GM21515 (cell line): ENCODE measurements around the gene SLC51B.
"Not testable (repeated sequence)": the region's sequence is repeated elsewhere in the genome, so short reads cannot be mapped to it uniquely, and the experiment has no call there.

Experiments used
- ATAC-seq: cut with Tn5 transposase; IDR thresholded peaks from one replicate; pipeline ENCODE4 v1.9.1; 2021; ENCODE audit not compliant: unreplicated experiment

Gene SLC51B

DNA sequence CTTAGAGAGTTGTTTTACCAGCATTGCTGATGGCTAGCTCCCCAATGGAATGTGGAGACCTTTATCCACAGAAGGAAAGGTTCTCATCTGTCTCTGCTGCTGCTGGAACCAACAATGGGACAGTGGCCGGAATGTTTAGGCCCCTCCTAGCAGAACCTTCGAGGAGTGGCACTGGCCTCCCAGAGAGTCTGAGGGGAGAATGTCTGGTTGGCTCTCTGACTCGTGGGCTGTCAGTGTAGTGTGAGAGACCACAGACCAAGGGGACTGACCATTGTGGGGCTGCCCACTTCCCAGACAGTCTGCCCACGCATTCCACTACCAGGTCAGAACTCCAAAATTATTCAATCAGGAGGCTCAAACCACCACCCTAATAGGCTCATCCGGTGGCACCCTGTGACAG is 17.5 kb downstream of the SLC51B start:
- ATAC-seq = no peak

- ATAC-seq = no peak
These were observed 20.9 kb downstream of the SLC51B start for GRCh38 chr15:65066001-65066634.

- no peak for ATAC-seq
These were observed 21.6 kb downstream of the SLC51B start for GRCh38 chr15:65066635-65067316.

GRCh38 chr15:65067317-65067644 is 22.1 kb downstream of the SLC51B start:
- no peak for ATAC-seq

GRCh38 chr15:65067645-65068402 is 22.6 kb downstream of the SLC51B start, which contains the start of gene RASL12:
TSS of gene RASL12 (minus strand) at chr15:65067991. CDS start at chr15:65067835, 156 bp downstream.
- ATAC-seq = no peak

DNA sequence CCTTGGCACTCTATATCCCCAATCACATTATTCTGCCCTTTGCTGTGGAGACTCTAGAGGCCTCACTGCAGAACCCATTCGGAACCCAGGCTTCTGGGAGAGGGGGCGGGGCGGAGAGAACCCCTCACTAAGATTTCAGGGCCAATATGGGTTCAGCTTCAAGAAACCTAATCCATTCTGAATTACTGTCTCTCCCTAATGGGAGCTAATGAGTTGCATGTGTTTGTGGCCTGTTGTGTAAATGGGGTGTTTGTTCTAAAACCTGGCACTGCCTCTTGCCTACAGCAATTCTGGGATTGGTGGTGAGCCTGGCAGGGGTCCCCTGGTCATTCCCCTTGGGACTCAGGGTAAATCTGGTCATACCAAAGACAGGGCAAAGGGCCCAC is 23.2 kb downstream of the SLC51B start:
- no peak for ATAC-seq

- ATAC-seq = no peak
These were observed 24.0 kb downstream of the SLC51B start for GRCh38 chr15:65069179-65069578.

- no peak for ATAC-seq
These were observed 24.8 kb downstream of the SLC51B start for GRCh38 chr15:65069779-65070546.

- no peak for ATAC-seq
These were observed 26.2 kb downstream of the SLC51B start for GRCh38 chr15:65071381-65071811.

GRCh38 chr15:65072027-65072426 is 26.8 kb downstream of the SLC51B start:
- no peak for ATAC-seq

DNA sequence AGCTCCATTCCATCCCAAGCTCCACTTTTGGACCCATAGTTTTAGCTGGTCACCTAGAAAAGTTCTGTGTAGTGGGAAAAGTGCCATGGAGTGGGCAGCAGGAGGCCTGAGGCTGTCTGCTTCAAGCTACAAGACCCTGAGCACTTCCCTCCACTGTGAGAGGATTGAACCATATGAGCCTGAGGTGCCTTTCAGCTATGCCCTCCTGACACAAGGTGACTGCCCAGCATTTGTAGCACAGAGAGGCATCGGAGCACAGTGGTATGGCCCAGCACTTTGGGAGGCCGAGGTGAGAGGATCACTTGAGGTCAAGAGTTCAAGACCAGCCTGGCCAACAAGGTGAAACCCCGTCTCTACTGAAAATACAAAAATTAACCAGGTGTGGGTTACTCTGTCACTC is 27.4 kb downstream of the SLC51B start:
- no peak for ATAC-seq

DNA sequence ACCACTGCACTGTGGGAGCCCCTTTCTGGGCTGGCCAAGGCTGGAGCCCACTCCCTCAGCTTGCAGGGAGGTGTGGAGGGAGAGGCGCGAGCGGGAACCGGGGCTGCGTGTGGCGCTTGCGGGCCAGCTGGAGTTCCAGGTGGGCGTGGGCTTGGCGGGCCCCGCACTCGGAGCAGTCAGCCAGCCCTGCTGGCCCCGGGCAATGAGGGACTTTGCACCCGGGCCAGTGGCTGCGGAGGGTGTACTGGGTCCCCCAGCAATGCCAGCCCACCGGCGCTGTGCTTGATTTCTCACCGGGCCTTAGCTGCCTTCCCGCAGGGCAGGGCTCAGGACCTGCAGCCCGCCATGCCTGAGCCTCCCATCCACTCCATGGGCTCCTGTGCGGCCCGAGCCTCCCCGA is 29.8 kb downstream of the SLC51B start:
- not testable (repeated sequence) for ATAC-seq

- not testable (repeated sequence) for ATAC-seq
These were observed 30.6 kb downstream of the SLC51B start for GRCh38 chr15:65075607-65076395.

GRCh38 chr15:65076486-65077290 is 31.5 kb downstream of the SLC51B start, which contains the start of gene KBTBD13:
TSS of gene KBTBD13 (plus strand) at chr15:65076746. CDS start at chr15:65076816, 70 bp downstream.
- no peak for ATAC-seq

- no peak for ATAC-seq
These were observed 32.2 kb downstream of the SLC51B start for GRCh38 chr15:65077291-65077980.

DNA sequence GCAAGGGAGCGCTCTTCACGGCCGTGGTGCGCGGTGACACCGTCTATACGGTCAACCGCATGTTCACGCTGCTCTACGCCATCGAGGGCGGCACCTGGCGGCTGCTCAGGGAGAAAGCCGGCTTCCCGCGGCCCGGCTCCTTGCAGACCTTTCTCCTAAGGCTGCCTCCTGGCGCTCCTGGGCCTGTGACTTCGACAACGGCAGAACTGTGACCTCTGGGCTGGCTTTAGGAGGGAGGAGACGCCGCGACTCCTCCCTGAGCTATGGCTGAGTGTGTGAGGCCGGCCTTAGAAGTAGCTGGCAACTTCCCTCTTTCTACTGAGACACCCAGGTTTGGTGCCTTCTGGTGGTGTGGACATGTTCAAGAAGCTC is 32.8 kb downstream of the SLC51B start:
- ATAC-seq = no peak

DNA sequence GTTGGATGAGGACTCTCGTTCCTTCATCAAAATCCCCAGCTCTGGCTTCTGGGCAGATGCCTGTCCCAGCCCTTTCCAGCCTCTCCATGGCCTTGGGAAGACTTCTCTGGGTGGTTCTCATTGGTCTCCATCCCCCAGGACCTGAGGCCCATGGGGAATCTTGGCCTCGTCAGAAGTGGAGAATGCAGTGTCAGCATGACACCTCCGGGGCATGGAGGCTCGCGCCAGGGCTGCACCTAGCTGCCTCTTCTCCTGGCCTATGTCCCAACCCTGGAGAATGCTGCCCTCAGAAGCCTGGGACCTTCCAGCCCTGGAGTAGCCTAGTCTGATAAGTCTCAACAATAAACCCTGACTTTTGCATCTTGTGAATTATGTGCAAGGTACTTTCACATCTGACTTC is 34.4 kb downstream of the SLC51B start:
- ATAC-seq = no peak

- ATAC-seq = no peak
These were observed 36.1 kb downstream of the SLC51B start for GRCh38 chr15:65081270-65081669.

DNA sequence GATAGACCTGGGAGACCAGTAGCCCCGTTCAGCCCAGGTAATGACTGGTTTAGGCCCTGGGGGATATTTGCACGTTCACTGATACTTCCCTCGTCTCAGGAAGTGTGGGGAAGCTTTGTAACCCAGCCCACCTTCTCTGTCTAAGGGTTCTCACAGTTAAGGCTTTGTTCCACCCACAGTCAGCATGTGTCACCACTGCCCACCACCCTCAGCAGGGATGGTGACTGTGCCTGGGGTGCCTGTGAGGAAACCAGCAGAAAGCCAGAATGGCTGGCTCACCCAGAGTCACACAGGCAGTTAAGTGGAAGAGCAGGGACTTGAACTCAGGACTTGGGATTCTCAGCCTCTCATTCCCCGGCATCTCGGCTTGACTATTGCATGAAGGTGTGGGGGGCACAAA is 36.6 kb downstream of the SLC51B start:
- ATAC-seq = no peak
